CD4-positive, alpha-beta T cell (primary cell): ENCODE results near the gene SLC9A6. TPM values are rescaled to one million over a fixed set of nuclear protein-coding genes. Genes with fewer than 3 reads are reported as not detected.
A peak's percentile ranks its signal among the peaks of the same experiment; 100 is the strongest.

Experiments
- ATAC-seq: fragments of 200-7000 bp; cut with Tn5 transposase; one replicate; pipeline ENCODE4 v1.10.0; 2022; ENCODE audit warnings: mild to moderate bottlenecking; ENCODE audit not compliant: poor library complexity
- CTCF ChIA-PET: fragments of 350-600 bp; sonication (Branson Sonifier 250); formaldehyde crosslinking; loops from one replicate; lab custom pipeline; 2021; ENCODE audit warnings: antibody characterized with exemption, inconsistent platforms; lab: Charles Lee
- POLR2A ChIA-PET: fragments of 350-600 bp; sonication (Branson Sonifier 250); formaldehyde crosslinking; loops from one replicate; lab custom pipeline; 2021; ENCODE audit warnings: antibody characterized with exemption, inconsistent platforms; lab: Charles Lee
- DNase-seq, 14 experiments: peaks; one replicate each; pipeline ENCODE4 v3.0.0-alpha.2; 2013 to 2020; ENCODE audit warnings: mixed read lengths in 2 of 14
- H3K27ac ChIP-seq, 2 donors: one replicate each; pipeline versions ENCODE4 v1.5.1 to v1.7.0; 2013; ENCODE audit warnings: low read length in 2 of 2, low read depth in 1 of 2, mild to moderate bottlenecking in 1 of 2
- H3K27me3 ChIP-seq, 2 experiments: 1 replicate in 1 of 2; 2 replicates in 1 of 2; pipeline versions ENCODE4 v1.6.1 to v1.7.0; 2013; ENCODE audit warnings: low read length in 2 of 2, control low read depth in 1 of 2, mild to moderate bottlenecking in 1 of 2, moderate library complexity in 1 of 2; ENCODE audit not compliant: insufficient read depth in 2 of 2, control insufficient read depth in 1 of 2
- H3K36me3 ChIP-seq: one replicate; pipeline ENCODE4 v1.6.1; 2013; ENCODE audit warnings: low read length, control low read depth; ENCODE audit not compliant: insufficient read depth
- H3K4me1 ChIP-seq: one replicate; pipeline ENCODE4 v1.6.1; 2013; ENCODE audit warnings: low read length, control low read depth; ENCODE audit not compliant: insufficient read depth
- H3K4me3 ChIP-seq: one replicate; pipeline ENCODE4 v1.5.1; 2013; ENCODE audit warnings: mild to moderate bottlenecking, low read length, moderate library complexity
- H3K9me3 ChIP-seq, 2 experiments: 1 replicate in 1 of 2; 2 replicates in 1 of 2; pipeline versions ENCODE4 v1.6.1 to v1.7.0; 2013; ENCODE audit warnings: low read length in 2 of 2, mild to moderate bottlenecking in 2 of 2, control low read depth in 1 of 2, moderate library complexity in 1 of 2; ENCODE audit not compliant: control insufficient read depth in 1 of 2, insufficient read depth in 1 of 2
- H3K27ac Mint-ChIP-seq: one replicate; pipeline ENCODE4 v1.8.0; 2020; ENCODE audit warnings: mixed read lengths
- H3K27me3 Mint-ChIP-seq: one replicate; pipeline ENCODE4 v1.8.0; 2021; ENCODE audit warnings: mixed read lengths
- H3K36me3 Mint-ChIP-seq: one replicate; pipeline ENCODE4 v1.8.0; 2021; ENCODE audit warnings: low read depth, mixed read lengths
- H3K4me1 Mint-ChIP-seq: one replicate; pipeline ENCODE4 v1.8.0; 2021; ENCODE audit warnings: low read depth, mixed read lengths
- H3K4me3 Mint-ChIP-seq: one replicate; pipeline ENCODE4 v1.8.0; 2020; ENCODE audit warnings: mild to moderate bottlenecking, mixed read lengths
- H3K9me3 Mint-ChIP-seq: one replicate; pipeline ENCODE4 v1.8.0; 2020; ENCODE audit warnings: mixed read lengths
- intact Hi-C, 2 experiments: fragments of 100-400 bp; cut with DNase I in 1 of 2; cut with micrococcal nuclease in 1 of 2; formaldehyde crosslinking; loops; one replicate each; pipeline versions ENCODE4 v1.15.1 to v1.9.0; 2023 to 2025; cut with DNase I, micrococcal nuclease
- total RNA-seq, 174 experiments: library from RNA in 2 of 174; stranded (reverse) in 2 of 174; gene quantifications; one replicate each; pipeline ENCODE4 v1.2.3 and lab custom pipeline; 2021 to 2026
- TF ChIP-seq, protein P1 (sequence below): fragments of 200-600 bp; IDR thresholded peaks from one replicate; pipeline ENCODE4 v1.8.0; 2022; ENCODE audit warnings: antibody characterized with exemption, mild to moderate bottlenecking

The SLC9A6 gene
- total RNA-seq, 2 experiments from 2014 or later, result 17.8 to 20.0 TPM

DNA sequence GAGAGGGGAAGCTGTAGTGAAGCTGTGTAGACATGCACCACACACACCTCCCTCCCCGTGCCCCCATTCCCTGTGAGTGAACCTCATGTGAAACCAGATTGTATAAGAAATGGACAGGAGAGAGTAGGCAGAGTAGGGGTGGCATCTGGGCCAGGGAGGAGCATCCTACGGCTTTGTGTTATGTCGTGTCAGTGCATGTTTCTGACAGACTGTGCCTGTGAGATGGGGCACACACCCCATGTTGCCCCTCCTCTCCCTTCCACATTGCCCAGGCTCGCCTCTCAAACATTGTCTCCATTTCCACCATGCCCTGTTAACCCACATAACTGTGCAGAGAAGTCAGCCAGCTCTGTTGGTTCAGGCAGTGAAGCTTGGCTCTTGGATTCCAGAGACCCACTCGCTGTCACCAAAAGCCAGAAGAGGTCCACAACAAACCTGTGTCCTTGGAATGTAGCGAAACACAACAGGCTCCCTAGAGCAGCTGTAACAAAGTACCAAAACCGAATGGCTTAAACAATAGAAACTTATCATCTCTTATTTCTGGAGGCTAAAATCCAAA is 56.1 kb downstream of the SLC9A6 start:
- H3K27ac ChIP-seq, result no peak overlapping the region
- H3K4me1 ChIP-seq, result no peaks in the 10 kb centered on the region
- H3K27me3 ChIP-seq, result no peaks in the 10 kb centered on the region
- Mint-ChIP-seq H3K4me3 (no peak overlapping the region), H3K9me3 (no peaks in the 10 kb centered on the region), H3K4me1 (no peaks in the 10 kb centered on the region), H3K27me3 (no peaks in the 10 kb centered on the region), H3K36me3 (peaks cover 60% of the 10 kb centered on the region), H3K27ac (no peak overlapping the region)
- ATAC-seq (no peak), DNase-seq (no peak)
- TF ChIP-seq, protein P1, sequence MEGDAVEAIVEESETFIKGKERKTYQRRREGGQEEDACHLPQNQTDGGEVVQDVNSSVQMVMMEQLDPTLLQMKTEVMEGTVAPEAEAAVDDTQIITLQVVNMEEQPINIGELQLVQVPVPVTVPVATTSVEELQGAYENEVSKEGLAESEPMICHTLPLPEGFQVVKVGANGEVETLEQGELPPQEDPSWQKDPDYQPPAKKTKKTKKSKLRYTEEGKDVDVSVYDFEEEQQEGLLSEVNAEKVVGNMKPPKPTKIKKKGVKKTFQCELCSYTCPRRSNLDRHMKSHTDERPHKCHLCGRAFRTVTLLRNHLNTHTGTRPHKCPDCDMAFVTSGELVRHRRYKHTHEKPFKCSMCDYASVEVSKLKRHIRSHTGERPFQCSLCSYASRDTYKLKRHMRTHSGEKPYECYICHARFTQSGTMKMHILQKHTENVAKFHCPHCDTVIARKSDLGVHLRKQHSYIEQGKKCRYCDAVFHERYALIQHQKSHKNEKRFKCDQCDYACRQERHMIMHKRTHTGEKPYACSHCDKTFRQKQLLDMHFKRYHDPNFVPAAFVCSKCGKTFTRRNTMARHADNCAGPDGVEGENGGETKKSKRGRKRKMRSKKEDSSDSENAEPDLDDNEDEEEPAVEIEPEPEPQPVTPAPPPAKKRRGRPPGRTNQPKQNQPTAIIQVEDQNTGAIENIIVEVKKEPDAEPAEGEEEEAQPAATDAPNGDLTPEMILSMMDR, result no peak
- ChIA-PET POLR2A (no interaction called here), CTCF (no interaction called here)
- intact Hi-C loops, result no loop called here
- no peaks in the 10 kb centered on the region for H3K9me3 ChIP-seq
- H3K36me3 ChIP-seq, result peaks cover 21% of the 10 kb centered on the region
- no peak overlapping the region for H3K4me3 ChIP-seq

- H3K27ac Mint-ChIP-seq, result no peak overlapping the region
- ChIA-PET CTCF (no interaction called here), POLR2A (interaction anchor here (0.6 to 1.1 kb wide), 2 partner anchors 20 to 370 kb away, joined by 3 to 6 read pairs; no protein-coding TSS in a partner anchor)
- Histone ChIP-seq H3K36me3 (peaks cover 19% of the 10 kb centered on the region), H3K4me3 (no peak overlapping the region), H3K27me3 (no peaks in the 10 kb centered on the region), H3K4me1 (no peaks in the 10 kb centered on the region), H3K27ac (no peak overlapping the region), H3K9me3 (no peaks in the 10 kb centered on the region)
- H3K4me3 Mint-ChIP-seq, result no peak overlapping the region
- no peaks in the 10 kb centered on the region for H3K4me1 Mint-ChIP-seq
- DNase-seq (no peak), ATAC-seq (no peak)
- H3K27me3 Mint-ChIP-seq, result no peaks in the 10 kb centered on the region
- H3K9me3 Mint-ChIP-seq, result no peaks in the 10 kb centered on the region
- intact Hi-C loops, result no loop called here
- TF ChIP-seq, protein P1, result no peak
- peaks cover 39% of the 10 kb centered on the region for H3K36me3 Mint-ChIP-seq
Measured at GRCh38 chrX:136045008-136045407, 59.8 kb downstream of the SLC9A6 start.

DNA sequence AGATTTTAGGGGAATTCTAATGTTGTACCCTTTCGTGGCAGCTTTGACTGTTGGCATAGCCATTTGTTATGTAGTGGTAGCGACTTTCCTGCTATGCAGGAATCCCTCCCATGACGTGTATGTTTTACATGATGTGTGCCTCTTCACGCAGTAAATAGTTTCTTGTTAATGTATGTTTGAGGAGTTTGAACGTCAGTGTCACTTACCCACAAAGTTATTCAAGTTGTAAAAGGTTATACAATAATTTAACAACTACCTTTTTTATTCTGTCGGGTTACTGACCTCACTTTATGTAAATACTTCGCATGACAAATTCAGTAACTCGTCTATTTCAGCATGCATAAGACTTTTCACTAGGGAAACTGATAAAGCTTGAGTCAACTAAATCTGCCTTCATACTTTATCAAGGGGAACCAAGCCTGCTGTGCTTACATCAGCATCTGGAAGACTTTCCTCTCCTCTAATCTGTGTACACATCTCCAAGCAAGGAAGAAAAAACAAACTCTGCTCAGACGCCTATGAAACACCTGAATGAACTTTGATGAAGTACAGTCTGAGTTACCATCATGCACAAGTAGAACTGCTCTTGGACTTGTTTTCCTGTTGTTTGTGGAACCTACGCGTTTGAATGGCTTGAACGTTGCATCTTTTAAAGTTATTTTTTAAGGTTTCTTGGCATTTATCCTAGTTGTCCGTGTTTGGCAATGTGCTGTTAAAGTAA is 61.2 kb downstream of the SLC9A6 start:
- ChIA-PET POLR2A (no interaction called here), CTCF (no interaction called here)
- intact Hi-C loops, result no loop called here
- no peaks in the 10 kb centered on the region for H3K9me3 ChIP-seq
- Mint-ChIP-seq H3K4me1 (no peaks in the 10 kb centered on the region), H3K36me3 (peaks cover 27% of the 10 kb centered on the region), H3K4me3 (no peak overlapping the region), H3K9me3 (no peaks in the 10 kb centered on the region), H3K27me3 (no peaks in the 10 kb centered on the region), H3K27ac (peak overlapping the region; percentile 24)
- H3K4me1 ChIP-seq, result no peaks in the 10 kb centered on the region
- DNase-seq, result no peak
- ATAC-seq, result no peak
- TF ChIP-seq, protein P1, result no peak
- no peak overlapping the region for H3K4me3 ChIP-seq
- H3K27ac ChIP-seq, result no peak overlapping the region
- H3K27me3 ChIP-seq, result no peaks in the 10 kb centered on the region
- peaks cover 12% of the 10 kb centered on the region for H3K36me3 ChIP-seq
